Testis (tissue), 2 donors: Measurements from ENCODE around the gene ZNF577.

Experiments
- CTCF ChIP-seq, 3 experiments: fragments of 450-650 bp in 2 of 3; fragments of 200-600 bp in 1 of 3; sonication (generic) in 1 of 3; IDR thresholded peaks; one replicate each; pipeline ENCODE4 v1.5.1; 2016 to 2019; ENCODE audit warnings: antibody characterized with exemption in 3 of 3, mild to moderate bottlenecking in 2 of 3, moderate library complexity in 1 of 3
- POLR2A ChIP-seq: fragments of 450-650 bp; IDR thresholded peaks from one replicate; pipeline ENCODE4 v1.6.1; 2017; ENCODE audit warnings: antibody characterized with exemption, mild to moderate bottlenecking, moderate library complexity

- TF ChIP-seq POLR2A = no peak
- TF ChIP-seq CTCF (IDR thresholded peaks at IDR 0.05) = no peak
Measured at GRCh38 chr19:51873097-51873496, 14.7 kb downstream of the ZNF577 start.
